Measurements from ENCODE around the gene TMPRSS3.

TMPRSS3 gene

DNA sequence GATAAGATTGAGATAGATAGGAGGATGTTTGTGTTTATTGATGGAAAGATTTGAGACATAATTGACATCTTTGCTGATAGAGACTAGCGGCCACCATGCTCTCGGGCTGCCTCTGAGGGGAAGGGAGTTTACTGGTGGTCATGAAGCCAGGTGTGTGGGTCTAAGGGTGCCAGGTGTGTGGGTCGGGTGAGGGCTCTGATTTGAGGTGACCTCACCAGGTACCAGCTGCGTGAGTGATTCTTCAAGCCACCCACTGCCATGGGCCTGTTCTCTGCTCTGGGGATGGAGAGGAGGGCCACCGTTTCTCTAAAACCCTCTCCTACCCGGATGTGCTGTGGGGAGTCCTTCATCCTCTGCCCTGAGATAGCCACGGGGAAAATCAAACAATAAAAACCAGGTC lies 11.0 kb upstream of the TMPRSS3 start:
- no peak for DNase-seq

DNA sequence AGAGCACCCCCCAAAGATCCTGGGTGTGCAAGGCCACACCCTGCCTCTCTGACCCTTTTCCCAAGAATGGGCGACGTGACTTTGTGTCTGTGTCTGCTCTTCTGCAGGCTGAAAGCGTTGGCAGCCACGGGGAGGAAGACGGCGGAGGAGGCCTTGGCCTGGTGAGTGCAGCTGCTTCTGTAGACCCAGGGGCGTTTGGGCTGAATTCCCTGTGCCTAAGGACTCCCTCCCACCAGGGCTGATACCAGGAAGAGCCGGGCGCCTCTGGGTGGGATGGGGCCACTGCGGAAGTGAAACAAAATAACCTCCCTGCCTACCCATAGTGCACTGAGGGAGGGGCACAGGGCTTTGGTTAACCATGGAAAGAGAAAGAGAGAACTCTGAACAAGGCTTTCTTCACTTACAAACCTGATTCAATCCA lies 10.4 kb upstream of the TMPRSS3 start:
- DNase-seq: no peak

DNA sequence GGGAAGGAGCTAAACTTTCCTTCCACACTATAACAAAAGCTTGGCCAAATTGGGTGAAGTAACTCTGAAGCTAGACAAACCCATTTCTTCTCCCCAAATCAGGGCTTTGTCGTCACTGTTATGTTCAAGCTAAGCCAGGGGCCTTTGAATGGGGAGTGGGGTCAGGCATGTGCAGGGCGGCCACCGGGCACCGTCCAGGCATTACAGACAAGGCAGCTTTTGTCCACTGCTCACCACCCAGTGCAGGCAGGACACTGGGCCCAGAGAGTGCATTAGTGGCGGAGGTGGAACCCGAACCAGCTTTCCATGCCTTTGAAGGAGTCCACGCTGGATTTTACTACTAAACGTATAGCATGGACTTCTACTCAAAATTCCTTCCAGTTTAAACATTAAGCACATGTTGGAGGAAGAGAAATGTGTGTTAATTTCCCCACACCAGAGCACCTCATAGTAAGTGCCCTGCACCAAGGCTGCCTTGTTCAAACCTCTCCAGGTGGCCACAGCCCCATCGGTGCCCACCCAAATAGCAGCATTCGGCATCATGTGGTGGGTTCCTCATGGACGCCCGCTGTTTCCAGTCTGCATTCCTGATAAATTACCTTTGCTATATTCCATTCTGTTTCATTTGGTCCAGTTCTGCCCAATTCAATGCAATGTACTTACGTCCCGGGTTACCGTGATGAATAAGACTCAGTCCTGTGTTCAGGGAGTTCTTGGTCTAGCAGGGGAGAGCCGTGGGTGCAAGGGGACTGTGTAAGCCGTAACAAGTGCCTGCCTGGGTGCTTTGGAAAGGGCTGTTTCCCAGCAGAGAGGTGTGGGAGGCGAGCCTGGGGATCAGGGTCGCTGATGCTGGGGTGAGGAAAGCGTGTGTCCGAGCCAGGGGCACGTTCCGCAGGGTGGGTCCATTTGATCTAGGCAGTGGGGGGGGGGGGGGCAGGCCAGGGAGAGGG lies 9.5 kb upstream of the TMPRSS3 start:
- DNase-seq: no peak

DNA sequence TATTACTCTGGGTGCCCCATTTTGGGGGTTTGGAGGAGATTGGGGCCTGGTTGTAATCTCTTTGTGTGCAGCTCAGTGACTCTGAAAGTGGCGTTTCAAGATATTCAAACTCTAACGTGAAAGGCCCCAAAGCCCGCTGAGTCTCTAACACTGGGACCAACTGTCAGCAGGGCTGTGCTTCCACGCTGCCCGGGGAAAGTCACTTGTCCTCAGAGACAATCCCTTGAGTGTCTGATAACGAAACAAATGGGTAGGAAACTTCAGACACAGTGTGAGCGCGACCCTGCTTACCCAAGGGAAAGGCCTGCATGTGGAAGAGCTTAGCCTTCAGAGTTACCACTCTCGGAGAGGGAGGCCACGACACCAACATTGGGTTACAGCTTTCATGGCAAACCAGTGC lies 8.7 kb upstream of the TMPRSS3 start:
- DNase-seq: no peak

DNA sequence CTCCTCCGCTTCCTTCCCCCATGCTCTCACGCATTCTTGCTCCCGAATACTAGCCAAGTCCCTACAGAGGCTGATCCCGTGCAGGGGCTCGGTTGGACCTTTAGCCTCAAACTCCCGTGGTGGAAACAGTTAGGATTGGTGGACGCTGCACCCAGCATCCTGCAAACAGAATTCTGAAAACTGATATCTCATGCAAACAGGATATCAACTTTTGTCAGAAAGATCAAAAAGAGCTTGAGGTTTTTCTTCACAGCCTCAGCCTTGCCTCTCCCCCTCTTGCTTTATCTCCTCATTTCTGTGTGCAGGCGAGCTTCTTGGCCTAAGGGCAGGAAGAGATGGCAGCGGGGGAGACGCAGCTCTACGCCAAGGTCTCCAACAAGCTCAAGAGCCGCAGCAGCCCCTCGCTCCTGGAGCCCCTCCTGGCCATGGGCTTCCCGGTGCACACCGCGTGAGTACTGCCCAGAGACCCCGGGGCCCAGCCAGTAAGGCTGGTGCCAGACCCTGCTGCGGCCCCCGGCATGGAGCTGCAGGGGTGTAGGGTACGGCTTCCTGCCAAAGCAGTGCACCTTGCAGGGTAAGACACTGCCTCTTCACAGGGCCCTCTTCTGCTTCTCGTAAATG lies 7.9 kb upstream of the TMPRSS3 start, which contains the start of gene UBASH3A:
Gene UBASH3A (plus strand): TSS at position 292 of the 621 bp plus-strand sequence. CDS start 44 bp downstream, at position 336.
- DNase-seq: no peak

DNA sequence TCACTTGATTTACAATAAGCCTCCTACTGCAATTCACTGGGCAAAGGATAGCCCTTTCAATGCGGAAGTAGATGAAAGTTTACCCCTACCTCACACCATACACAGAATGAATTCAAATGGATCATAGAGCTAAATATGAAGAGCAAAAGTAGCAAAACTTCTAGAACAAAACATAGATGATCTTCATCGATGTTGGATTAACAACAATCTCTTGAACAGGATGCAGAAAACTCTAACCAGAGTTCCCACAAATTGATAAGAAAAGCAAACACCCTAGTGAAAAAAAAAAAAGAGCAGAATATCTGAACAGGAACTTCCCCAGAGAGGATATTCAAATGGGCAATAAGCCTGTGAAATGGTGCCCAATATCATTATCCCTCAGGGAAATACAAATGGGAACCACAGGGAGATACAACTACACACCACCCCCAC lies 6.0 kb upstream of the TMPRSS3 start:
- DNase-seq: no peak

DNA sequence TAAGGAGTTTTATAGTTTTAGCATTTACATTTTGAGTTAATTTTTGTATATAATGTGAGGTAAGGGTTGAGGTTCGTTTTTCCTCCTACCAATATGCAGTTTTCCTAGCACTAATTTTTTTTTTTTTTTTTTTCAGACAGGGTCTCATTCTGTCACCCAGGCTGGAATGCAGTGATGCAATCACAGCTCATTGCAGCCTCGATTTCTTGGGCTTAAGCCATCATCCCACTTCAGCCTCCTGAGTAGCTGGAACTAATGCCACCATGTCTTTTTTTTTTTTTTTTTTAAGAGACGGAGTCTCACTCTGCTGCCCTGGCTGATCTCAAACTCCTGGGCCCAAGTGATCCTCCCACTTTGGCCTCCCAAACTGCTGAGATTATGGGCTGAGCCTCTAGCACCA lies 5.3 kb upstream of the TMPRSS3 start:
- no peak for DNase-seq

DNA sequence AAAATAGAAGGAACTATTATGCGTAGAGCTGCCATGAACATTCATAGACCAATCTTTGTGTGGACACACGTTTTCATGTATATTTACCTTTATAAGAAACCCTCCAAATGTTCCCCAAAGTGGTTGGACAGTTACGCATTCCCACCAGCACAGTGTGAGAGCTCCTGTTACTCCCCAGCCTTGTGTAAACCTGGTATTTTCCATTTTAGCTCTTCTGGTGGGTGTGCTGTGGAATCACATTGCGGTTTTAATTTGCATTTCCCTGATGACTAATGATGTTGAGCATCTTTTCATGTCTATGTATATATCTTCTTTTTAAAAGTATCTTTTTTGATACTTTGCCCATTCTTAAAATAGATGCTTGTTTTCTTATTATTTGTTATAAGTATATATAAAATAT lies 4.7 kb upstream of the TMPRSS3 start:
- no peak for DNase-seq

DNA sequence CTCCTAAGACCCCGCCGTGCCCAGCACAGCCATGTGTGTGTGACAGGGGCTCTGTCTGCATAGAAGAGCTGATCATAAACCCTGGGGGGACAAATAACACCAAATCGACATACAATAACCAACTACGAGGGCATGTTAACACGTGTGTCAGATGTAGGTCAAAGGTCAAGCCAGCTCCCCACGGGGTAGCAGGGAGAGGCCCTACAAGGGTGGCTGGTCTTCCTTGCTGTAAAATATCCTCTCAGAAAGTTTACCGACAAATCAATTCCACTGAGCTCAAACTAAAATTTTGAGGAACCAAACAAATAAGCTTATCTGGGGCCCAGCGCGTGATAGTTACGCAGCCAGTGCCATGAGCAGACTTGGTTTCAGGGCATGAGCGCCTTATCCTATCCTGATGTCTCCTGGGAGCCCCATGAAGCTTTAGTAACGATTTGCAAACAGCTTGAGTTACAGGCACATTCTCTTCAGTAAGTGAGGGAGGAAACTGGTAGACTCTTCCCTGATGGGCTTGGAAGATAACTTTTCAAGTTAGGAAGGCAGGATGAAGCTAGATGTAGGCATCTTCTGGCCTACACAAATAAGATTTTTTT lies 2.7 kb upstream of the TMPRSS3 start:
- no peak for DNase-seq

DNA sequence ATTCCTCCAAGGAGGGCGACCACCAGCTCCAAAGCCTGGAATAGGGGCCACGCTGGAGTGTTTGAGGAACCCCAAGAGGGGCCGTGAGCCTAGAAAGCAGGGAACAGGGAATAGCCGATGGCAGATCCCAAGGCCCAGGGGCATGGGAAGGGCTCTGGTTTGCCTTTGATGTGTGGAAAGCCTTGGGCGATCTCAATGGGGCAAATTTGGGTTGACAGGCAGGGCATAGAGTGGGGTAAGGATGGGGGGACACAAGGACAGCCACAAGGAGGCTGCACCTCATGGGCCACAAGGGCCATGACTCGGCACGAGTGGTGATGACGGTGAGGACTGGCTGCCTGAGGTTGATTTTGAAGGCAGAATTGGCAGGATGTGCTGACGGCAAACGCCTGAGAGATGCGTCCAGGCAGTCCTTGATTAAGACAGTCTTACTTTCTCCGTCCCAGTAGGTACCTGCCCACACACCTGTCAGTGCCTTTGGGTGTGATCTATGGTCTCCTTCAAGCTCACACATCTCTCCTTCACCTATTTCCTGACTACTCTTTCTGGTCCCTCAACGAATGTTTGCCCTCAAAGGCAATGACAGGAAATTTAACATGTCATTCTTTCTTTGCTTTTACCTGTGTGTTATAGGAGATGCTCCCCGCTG lies 2.0 kb upstream of the TMPRSS3 start:
- no peak for DNase-seq

DNA sequence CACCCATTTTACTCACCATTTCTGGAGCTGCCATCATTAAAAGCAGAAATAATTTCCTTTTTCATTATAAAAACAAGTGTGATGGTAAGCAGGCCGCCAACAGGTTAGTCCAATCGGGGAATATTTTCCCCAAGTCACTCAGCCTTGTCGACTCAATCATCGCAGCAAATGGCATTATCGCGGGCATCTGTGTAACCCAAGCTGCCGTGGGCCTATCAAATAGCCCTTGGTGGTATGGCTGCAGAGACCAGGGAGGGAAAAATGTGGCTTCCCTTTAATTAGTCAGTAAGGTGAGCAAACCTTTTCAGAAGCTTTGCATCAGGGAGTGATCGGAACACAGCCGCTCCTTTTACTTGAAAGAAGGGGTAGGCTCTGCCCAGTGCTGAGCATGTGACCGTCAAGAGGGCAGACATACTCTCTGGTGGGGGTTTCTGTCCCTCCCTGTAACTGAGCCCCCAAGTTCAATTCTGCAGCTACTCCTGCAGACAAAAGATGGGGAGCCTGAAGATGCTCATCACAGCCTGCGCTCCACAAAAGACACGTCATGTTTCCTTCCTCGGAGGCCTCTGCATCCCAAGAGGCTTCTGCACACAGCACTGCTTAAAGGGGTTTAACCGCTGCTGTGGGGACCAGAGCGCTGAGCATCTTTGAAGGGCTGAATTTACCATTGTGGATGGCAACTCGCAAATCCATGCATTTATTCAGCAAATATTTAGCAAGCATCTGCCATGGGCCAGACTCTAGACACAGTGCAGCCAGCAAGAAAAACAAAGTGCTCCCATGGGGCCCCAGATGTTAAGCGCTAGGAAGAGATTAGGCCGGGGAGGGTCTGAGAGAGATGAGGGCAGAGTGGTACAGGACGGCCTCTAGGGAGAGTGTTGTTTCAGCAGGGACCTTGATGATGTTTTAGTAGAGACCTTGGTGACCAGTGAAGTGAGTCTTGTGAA lies 1.2 kb upstream of the TMPRSS3 start:
- DNase-seq: no peak

DNA sequence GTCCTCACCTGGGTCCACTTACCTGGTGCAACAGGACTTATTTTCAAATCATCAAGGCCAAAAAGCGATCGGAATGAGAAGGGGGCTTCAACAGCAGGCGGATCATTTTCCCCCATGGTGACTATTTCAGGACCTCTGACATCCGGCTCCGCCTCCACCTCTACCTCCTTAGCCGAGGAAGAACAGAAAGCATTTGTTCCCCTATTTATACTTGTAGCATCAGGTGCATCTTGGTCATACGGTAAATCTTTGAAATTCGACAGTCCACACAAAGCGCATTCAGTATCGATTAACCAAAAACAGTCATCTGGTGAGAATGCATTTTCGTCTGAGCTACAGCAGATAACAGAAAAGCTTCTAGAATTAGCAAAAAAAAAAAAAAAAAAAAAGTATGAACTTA lies 550 bp downstream of the TMPRSS3 start:
- no peak for DNase-seq

DNA sequence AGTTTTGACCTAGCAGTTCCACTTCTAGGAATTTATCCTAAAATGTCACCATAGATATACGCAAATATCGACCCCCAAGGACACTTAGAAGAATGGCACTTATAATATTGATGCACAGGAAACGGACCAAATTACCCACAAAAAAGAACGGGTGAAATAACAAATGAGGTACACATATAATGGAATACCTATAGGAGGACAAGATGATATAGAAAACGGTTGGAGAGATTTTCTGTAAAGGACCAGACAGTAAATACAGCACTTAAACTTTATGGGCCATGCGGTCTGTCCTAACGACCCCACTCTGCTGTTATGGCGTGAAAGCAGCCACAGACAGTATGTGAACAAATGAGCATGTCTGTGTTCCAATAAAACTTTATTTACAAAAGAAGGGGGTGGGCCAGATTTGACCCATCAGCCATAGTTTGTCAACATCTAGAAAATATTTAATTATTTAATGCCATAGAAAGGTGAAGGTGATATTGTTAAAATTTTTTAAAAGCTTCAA lies 2.4 kb downstream of the TMPRSS3 start:
- DNase-seq: no peak

DNA sequence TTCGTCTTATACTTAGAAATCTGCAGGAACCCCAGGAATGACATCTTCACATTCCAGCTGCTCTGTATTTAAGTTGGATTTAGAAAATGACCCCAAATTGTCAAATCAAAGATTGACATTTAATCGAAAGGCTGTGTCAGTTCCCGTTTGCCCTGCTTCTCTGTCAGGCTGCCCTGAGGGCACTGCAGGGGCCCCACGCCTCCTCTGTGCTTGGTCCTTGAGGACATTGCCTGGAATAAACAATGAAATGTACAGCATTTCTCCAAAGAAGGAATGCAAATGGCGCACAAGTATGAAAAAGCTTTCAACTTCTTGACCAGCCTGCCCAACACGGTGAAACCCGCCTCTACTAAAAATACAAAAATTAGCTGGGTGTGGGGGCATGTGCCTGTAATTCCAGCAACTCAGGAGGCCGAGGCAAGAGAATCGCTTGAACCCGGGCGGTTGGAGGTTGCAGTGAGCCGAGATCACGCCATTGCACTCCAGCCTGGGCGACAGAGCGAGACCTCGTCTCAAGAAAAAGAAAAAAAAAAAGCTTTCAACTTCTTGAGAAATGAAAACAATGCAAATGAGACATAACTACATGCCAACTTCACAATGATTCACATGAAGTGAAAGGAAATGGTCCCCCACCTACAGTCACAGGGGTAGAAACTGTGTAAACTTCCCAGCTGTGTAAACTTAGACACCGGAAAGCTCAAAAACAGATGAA lies 3.0 kb downstream of the TMPRSS3 start:
- DNase-seq: no peak

DNA sequence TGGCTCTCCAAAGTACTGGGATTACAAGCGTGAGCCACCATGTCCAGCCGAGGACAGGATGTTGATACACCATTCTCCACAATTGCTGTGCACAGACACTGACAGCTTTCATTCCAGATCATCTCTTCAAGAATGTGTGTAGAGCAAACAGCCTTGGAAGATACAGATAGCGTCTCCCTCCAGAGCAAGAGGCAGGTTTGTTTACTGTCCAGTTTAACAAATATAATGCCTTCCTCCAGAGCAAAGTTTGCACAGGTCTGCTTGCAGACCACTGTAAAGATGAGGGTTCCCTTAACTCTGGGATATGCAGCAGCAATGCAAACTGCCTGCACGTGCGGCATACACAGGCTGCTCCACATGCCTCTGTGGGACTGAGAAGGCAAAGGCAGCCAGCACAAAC lies 4.6 kb downstream of the TMPRSS3 start:
- no peak for DNase-seq

DNA sequence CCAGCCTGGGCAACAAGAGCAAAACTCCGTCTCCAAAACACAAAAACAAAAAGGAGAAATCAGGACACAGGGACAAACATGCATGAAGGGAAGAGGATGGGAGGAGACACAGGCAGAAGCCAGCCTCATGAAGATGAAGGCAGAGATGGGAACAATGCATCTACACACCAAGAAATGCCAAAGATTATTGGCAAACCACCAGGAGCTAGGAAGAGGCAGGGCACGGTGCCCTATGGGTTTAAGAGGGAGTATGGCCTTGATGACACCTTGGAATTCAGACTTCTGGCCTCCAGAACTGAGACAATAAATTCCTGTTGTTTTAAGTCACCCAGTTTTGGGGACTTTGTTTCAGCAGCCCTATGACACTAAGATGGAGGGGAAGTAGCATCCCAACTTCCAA lies 5.2 kb downstream of the TMPRSS3 start:
- no peak for DNase-seq

DNA sequence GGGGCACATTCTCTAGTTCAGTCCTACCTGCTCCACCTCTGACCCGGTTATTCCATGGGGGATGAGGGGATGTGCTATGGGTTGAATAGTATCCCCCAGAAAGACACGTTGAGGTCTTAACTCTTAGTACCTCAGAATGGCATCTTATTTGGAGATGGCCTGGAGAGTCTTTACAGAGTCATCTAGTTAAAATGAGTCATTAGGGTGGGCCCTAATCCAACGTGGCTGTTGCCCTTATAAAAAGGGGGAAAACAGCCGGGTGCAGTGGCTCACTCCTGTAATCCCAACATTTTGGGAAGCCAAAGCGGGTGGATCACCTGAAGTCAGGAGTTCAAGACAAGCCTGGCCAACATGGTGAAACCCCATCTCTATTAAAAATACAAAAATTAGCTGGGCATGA lies 5.7 kb downstream of the TMPRSS3 start:
- no peak for DNase-seq

DNA sequence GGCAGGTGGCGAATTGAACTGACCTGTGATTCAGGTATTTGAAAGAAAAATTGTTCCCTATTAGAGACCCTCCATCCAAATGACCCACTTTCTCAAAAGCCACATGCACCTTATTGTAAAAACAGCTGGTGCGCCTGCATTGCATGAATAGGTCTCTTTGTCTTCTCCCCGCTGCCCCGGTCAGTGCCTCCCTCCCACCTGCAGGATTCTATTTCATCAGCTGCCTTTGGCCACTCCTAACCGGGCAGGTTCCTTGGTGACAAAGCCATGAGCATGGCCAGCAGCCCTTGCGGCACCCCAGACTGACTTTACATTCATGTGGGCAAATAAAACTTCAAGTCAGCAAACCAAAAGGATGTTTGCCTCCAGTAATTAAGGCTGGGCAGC lies 6.4 kb downstream of the TMPRSS3 start:
- no peak for DNase-seq

DNA sequence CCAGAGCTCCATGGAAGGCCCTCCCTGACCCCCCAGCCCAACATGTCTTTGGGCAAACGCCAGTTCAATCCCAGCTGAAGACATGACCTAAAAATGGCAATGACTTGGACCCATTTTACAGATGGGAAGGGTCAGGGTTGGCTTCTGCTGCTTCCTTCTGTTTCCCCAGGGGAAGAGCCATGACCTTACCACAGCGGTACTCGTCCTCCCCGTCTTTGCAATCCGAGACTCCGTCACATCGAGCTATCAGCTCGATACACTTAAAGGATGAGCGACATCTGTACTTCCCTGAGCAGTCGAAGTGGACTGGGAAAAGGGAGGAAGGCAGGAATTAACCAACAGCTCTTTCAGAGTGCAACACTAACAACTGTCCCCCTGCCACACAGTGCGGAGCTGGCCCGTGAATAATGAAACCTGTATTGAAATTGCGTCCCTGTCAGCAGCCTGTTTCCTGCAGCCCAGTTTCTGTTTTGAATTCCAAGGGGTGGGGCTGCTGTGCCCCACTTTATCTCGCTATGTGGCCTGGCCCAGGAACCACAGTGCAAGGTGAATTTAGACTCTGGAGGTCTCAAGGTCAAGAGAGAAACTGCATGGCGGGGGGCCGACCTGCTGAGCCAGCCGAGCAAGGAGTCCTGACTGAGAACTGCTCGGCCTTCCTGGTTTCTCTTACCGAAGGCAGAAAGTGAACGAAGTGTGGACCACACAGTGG lies 7.0 kb downstream of the TMPRSS3 start:
- no peak for DNase-seq

DNA sequence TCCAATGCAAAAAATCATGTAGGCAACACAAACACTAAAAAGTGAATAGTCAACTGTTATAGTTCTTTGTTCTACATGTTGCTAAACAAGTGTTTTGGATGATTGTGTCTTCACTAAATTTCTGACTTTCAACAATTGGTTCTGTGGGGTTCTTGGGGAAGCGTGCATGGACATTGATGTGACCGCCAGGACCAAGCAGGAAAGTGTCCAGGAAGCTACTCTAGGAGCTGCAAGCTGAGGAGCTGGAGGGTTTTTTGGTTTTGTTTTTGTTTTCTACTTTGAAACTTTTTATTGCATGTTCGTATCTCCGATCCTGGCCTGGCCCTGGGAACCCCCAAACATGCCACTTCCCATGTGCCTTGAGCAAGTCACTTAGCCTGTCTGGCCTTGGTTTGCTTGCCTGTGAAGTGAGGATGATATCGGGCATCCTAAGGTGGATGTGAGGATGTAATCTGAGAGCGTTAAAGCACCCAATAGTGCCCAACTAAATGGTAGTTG lies 8.0 kb downstream of the TMPRSS3 start:
- no peak for DNase-seq
